Upper lobe of left lung (tissue), 6 donors: ENCODE measurements around the gene RSRC1. TPM values are rescaled to one million over a fixed set of nuclear protein-coding genes. Genes with fewer than 3 reads are reported as not detected.

Experiments used
- ATAC-seq, 2 donors: fragments of 200-7000 bp; cut with Tn5 transposase; one replicate each; pipeline ENCODE4 v1.9.1; 2022; ENCODE audit warnings: mild to moderate bottlenecking in 2 of 2, moderate library complexity in 2 of 2; ENCODE audit not compliant: low FRiP score in 2 of 2
- DNase-seq, 2 donors: peaks; one replicate each; pipeline ENCODE4 v3.0.0-alpha.2; 2019 to 2020
- H3K27ac ChIP-seq, 4 donors: fragments of 200-600 bp; sonication (generic); one replicate each; pipeline ENCODE4 v1.5.1; 2016 to 2019
- H3K27me3 ChIP-seq, 4 donors: fragments of 200-600 bp; sonication (generic); one replicate each; pipeline ENCODE4 v1.5.1; 2017 to 2019
- H3K36me3 ChIP-seq, 4 donors: fragments of 200-600 bp; sonication (generic); one replicate each; pipeline ENCODE4 v1.5.1; 2016 to 2019
- H3K4me1 ChIP-seq, 4 donors: fragments of 200-600 bp; sonication (generic); one replicate each; pipeline ENCODE4 v1.5.1; 2018 to 2019
- H3K4me3 ChIP-seq, 4 donors: fragments of 200-600 bp; sonication (generic); one replicate each; pipeline ENCODE4 v1.5.1; 2017 to 2019; ENCODE audit warnings: mild to moderate bottlenecking in 2 of 4, moderate library complexity in 1 of 4
- H3K9me3 ChIP-seq, 4 donors: fragments of 200-600 bp; sonication (generic); one replicate each; pipeline ENCODE4 v1.5.1; 2018 to 2019
- CTCF ChIP-seq, 6 experiments: fragments of 450-650 bp in 4 of 6; fragments of 200-600 bp in 2 of 6; sonication (generic) in 2 of 6; IDR thresholded peaks; one replicate each; pipeline ENCODE4 v1.5.1; 2016 to 2019; ENCODE audit warnings: antibody characterized with exemption in 6 of 6
- EP300 ChIP-seq, 4 donors: sonication (generic); formaldehyde crosslinking; IDR thresholded peaks; one replicate each; pipeline ENCODE4 v1.5.1; 2017; ENCODE audit warnings: antibody characterized with exemption in 4 of 4, control low read depth in 2 of 4
- POLR2A ChIP-seq, 4 donors: fragments of 450-650 bp; IDR thresholded peaks; one replicate each; pipeline ENCODE4 v1.5.1; 2016 to 2017; ENCODE audit warnings: antibody characterized with exemption in 4 of 4, mild to moderate bottlenecking in 2 of 4
- POLR2AphosphoS5 ChIP-seq, 2 donors: sonication (generic); formaldehyde crosslinking; IDR thresholded peaks; one replicate each; pipeline ENCODE4 v1.5.1; 2017; ENCODE audit warnings: antibody characterized with exemption in 2 of 2
- WGBS, 2 donors: methylation state at CpG; one replicate each; pipeline ENCODE4 v1.1.5; 2017 to 2018; 5-methylcytosine and 5-hydroxymethylcytosine counted together
- total RNA-seq, 6 donors: library from RNA; depleted of rRNA in 4 of 6; stranded (reverse); fragments of >200 nt in 4 of 6; gene quantifications; one replicate each; pipeline versions ENCODE4 v1.1.0 to v1.2.1, GENCODE V29; 2016 to 2021
- donor health status: DM: no; HTN: no; CAD: no; lungs with moderate emphysema.
- donor health status: DM: no; HTN: yes; CAD: no; lungs with severe emphysema.

The RSRC1 gene
- total RNA-seq, 6 donors from 2014 or later = 21.4 to 87.0 (median 24.5) TPM

GRCh38 chr3:158465074-158465473 is 355.2 kb downstream of the RSRC1 start:
- no peak for DNase-seq
- no peak for TF ChIP-seq CTCF (IDR thresholded peaks at IDR 0.05)

GRCh38 chr3:158470944-158471638 is 361.2 kb downstream of the RSRC1 start:
- 84 to 89% methylated on average over 2 of the region's 2 CpGs for WGBS, 2 donors
- Histone ChIP-seq H3K36me3 (no peaks in the 10 kb centered on the region), H3K27me3 (no peaks in the 10 kb centered on the region), H3K4me1 (no peaks in the 10 kb centered on the region), H3K9me3 (no peaks in the 10 kb centered on the region), H3K4me3 (no peak overlapping the region), H3K27ac (no peak overlapping the region)
- TF ChIP-seq CTCF (IDR thresholded peaks at IDR 0.05) (no peak), POLR2A (IDR thresholded peaks at IDR 0.05) (no peak), EP300 (IDR thresholded peaks at IDR 0.05) (no peak), POLR2AphosphoS5 (IDR thresholded peaks at IDR 0.05) (no peak)
- no peak for DNase-seq
- no peak for ATAC-seq

More at GRCh38 chr3:158465074-158465473, 355.2 kb downstream of the RSRC1 start:
- Histone ChIP-seq H3K27me3 (no peaks in the 10 kb centered on the region), H3K9me3 (no peaks in the 10 kb centered on the region), H3K4me3 (no peak overlapping the region), H3K4me1 (no peaks in the 10 kb centered on the region), H3K36me3 (no peaks in the 10 kb centered on the region), H3K27ac (no peak overlapping the region)
- no peak for ATAC-seq
- WGBS, 2 donors = 86 to 91% methylated on average over 3 of the region's 3 CpGs

GRCh38 chr3:158471639-158472294 is 361.9 kb downstream of the RSRC1 start:
- Histone ChIP-seq H3K27ac (no peak overlapping the region), H3K4me1 (no peaks in the 10 kb centered on the region), H3K9me3 (no peaks in the 10 kb centered on the region), H3K4me3 (no peak overlapping the region), H3K36me3 (no peaks in the 10 kb centered on the region), H3K27me3 (no peaks in the 10 kb centered on the region)
- TF ChIP-seq EP300 (IDR thresholded peaks at IDR 0.05) (no peak), CTCF (IDR thresholded peaks at IDR 0.05) (no peak), POLR2AphosphoS5 (IDR thresholded peaks at IDR 0.05) (no peak), POLR2A (IDR thresholded peaks at IDR 0.05) (no peak)
- DNase-seq (no peak), ATAC-seq (no peak)
- 56 to 79% methylated on average over 3 of the region's 3 CpGs for WGBS, 2 donors

GRCh38 chr3:158479051-158479450 is 369.2 kb downstream of the RSRC1 start:
- no peaks in the 10 kb centered on the region for H3K36me3 ChIP-seq
- H3K27ac ChIP-seq = no peak overlapping the region
- no peak overlapping the region for H3K4me3 ChIP-seq
- 93 to 94% methylated on average over 2 of the region's 2 CpGs for WGBS, 2 donors
- no peaks in the 10 kb centered on the region for H3K4me1 ChIP-seq
- no peak for TF ChIP-seq POLR2AphosphoS5 (IDR thresholded peaks at IDR 0.05)
- no peak for TF ChIP-seq EP300 (IDR thresholded peaks at IDR 0.05)
- TF ChIP-seq POLR2A (IDR thresholded peaks at IDR 0.05) = no peak
- TF ChIP-seq CTCF (IDR thresholded peaks at IDR 0.05) = no peak
- no peaks in the 10 kb centered on the region for H3K27me3 ChIP-seq
- no peak for ATAC-seq
- no peaks in the 10 kb centered on the region for H3K9me3 ChIP-seq
- DNase-seq = no peak
